NCI-H187 treated with DMSO at 0.1 percent for 48 hours (cell line): Measurements from ENCODE around the gene THEMIS2.
"Not testable (repeated sequence)": the region's sequence is repeated elsewhere in the genome, so short reads cannot be mapped to it uniquely, and the experiment has no call there.

Experiments used
- DNase-seq: peaks from one replicate; lab custom pipeline; 2025; lab: John Stamatoyannopoulos, UW

THEMIS2 gene

GRCh38 chr1:27872059-27872801 lies at the start of gene THEMIS2:
Gene THEMIS2 (plus strand): TSS chr1:27872544. CDS start chr1:27872572, 28 bp downstream.
- DNase-seq = no peak

GRCh38 chr1:27823784-27824183 lies 48.6 kb upstream of the THEMIS2 start:
- DNase-seq = no peak

- no peak for DNase-seq
Measured at GRCh38 chr1:27824411-27824810, 47.9 kb upstream of the THEMIS2 start.

GRCh38 chr1:27829339-27829960 lies 42.9 kb upstream of the THEMIS2 start:
- not testable (repeated sequence) for DNase-seq

- DNase-seq = peak; percentile 78
Measured at GRCh38 chr1:27830621-27831440, 41.5 kb upstream of the THEMIS2 start, which contains the start of gene PPP1R8. Gene PPP1R8 (plus strand): TSS chr1:27830782. CDS start chr1:27830836, 54 bp downstream.

GRCh38 chr1:27831568-27832410 lies 40.6 kb upstream of the THEMIS2 start:
- DNase-seq = no peak

- no peak for DNase-seq
Measured at GRCh38 chr1:27832762-27833161, 39.6 kb upstream of the THEMIS2 start.

- no peak for DNase-seq
Measured at GRCh38 chr1:27833470-27833869, 38.9 kb upstream of the THEMIS2 start.

GRCh38 chr1:27835046-27835445 lies 37.3 kb upstream of the THEMIS2 start:
- no peak for DNase-seq

- no peak for DNase-seq
Measured at GRCh38 chr1:27835501-27835900, 36.8 kb upstream of the THEMIS2 start.

- no peak for DNase-seq
Measured at GRCh38 chr1:27849951-27850350, 22.4 kb upstream of the THEMIS2 start.

GRCh38 chr1:27855085-27855484 lies 17.3 kb upstream of the THEMIS2 start:
- DNase-seq = no peak

GRCh38 chr1:27856561-27857343 lies 15.6 kb upstream of the THEMIS2 start:
- DNase-seq = no peak

- DNase-seq = not testable (repeated sequence)
Measured at GRCh38 chr1:27857552-27857951, 14.8 kb upstream of the THEMIS2 start.

- DNase-seq = peak; percentile 5
Measured at GRCh38 chr1:27858072-27858948, 14.0 kb upstream of the THEMIS2 start.

GRCh38 chr1:27858949-27859576 lies 13.3 kb upstream of the THEMIS2 start:
- DNase-seq = no peak

- no peak for DNase-seq
Measured at GRCh38 chr1:27861436-27861835, 10.9 kb upstream of the THEMIS2 start.

GRCh38 chr1:27862004-27862403 lies 10.3 kb upstream of the THEMIS2 start:
- DNase-seq = no peak
